GM23338 (cell line): Measurements from ENCODE around the gene TRAF3. TPM values are rescaled to one million over a fixed set of nuclear protein-coding genes. Genes with fewer than 3 reads are reported as not detected.

Source experiments
- ATAC-seq: fragments of 200-7000 bp; cut with Tn5 transposase; 3 replicates; pipeline ENCODE4 v1.9.1; 2020
- DNase-seq: peaks from one replicate; pipeline ENCODE4 v3.0.0-alpha.2; 2015; ENCODE audit warnings: low spot score
- H2AFZ ChIP-seq: fragments of 200-600 bp; sonication (generic); 2 replicates; pipeline ENCODE4 v1.8.0; 2016; ENCODE audit warnings: antibody characterized with exemption, mild to moderate bottlenecking, moderate library complexity
- H3F3A ChIP-seq: fragments of 200-600 bp; sonication (generic); replicated peaks from 2 replicates; pipeline ENCODE4 v1.8.0; 2017; ENCODE audit warnings: antibody characterized with exemption, mixed run types, low read depth
- H3K27ac ChIP-seq: fragments of 200-600 bp; sonication (generic); 2 replicates; pipeline ENCODE4 v1.6.1; 2016; ENCODE audit warnings: low read depth
- H3K27me3 ChIP-seq: fragments of 200-600 bp; sonication (generic); 2 replicates; pipeline ENCODE4 v1.8.0; 2016; ENCODE audit warnings: mild to moderate bottlenecking, mixed run types, moderate library complexity; ENCODE audit not compliant: insufficient read depth
- H3K36me3 ChIP-seq: fragments of 200-600 bp; sonication (generic); 2 replicates; pipeline ENCODE4 v1.8.0; 2016; ENCODE audit warnings: mild to moderate bottlenecking; ENCODE audit not compliant: insufficient read depth
- H3K4me1 ChIP-seq: fragments of 200-600 bp; sonication (generic); 2 replicates; pipeline ENCODE4 v1.8.0; 2016; ENCODE audit warnings: mild to moderate bottlenecking, moderate library complexity; ENCODE audit not compliant: insufficient read depth
- H3K4me2 ChIP-seq: fragments of 200-600 bp; sonication (generic); 2 replicates; pipeline ENCODE4 v1.7.1; 2017; ENCODE audit warnings: mixed run types
- H3K4me3 ChIP-seq: fragments of 200-600 bp; sonication (generic); 2 replicates; pipeline ENCODE4 v1.6.1; 2016; ENCODE audit warnings: mixed run types
- H3K79me2 ChIP-seq: fragments of 200-600 bp; sonication (generic); replicated peaks from 2 replicates; pipeline ENCODE4 v1.8.0; 2017; ENCODE audit warnings: mild to moderate bottlenecking; ENCODE audit not compliant: insufficient read depth
- H3K9me2 ChIP-seq: fragments of 200-600 bp; sonication (generic); 2 replicates; pipeline ENCODE4 v1.8.0; 2017; ENCODE audit not compliant: insufficient read depth
- H4K20me1 ChIP-seq: fragments of 200-600 bp; sonication (generic); replicated peaks from 2 replicates; pipeline ENCODE4 v1.8.0; 2017; ENCODE audit warnings: mild to moderate bottlenecking; ENCODE audit not compliant: insufficient read depth
- H3K27ac Mint-ChIP-seq: 2 replicates; pipeline ENCODE4 v1.8.0; 2020; ENCODE audit warnings: inconsistent platforms, mild to moderate bottlenecking, moderate library complexity, mixed read lengths
- H3K27me3 Mint-ChIP-seq: 3 replicates; pipeline ENCODE4 v1.8.0; 2022; ENCODE audit warnings: low read depth, mild to moderate bottlenecking, moderate library complexity, mixed read lengths, inconsistent platforms; ENCODE audit not compliant: insufficient read depth, poor library complexity
- H3K36me3 Mint-ChIP-seq: 3 replicates; pipeline ENCODE4 v1.8.0; 2021; ENCODE audit warnings: low read depth, mild to moderate bottlenecking, inconsistent platforms, moderate library complexity, mixed read lengths
- H3K4me1 Mint-ChIP-seq: 3 replicates; pipeline ENCODE4 v1.8.0; 2020; ENCODE audit warnings: mild to moderate bottlenecking, inconsistent platforms, mixed read lengths
- H3K4me3 Mint-ChIP-seq: 3 replicates; pipeline ENCODE4 v1.8.0; 2021; ENCODE audit warnings: moderate library complexity, mild to moderate bottlenecking, inconsistent platforms, mixed read lengths
- H3K9me3 Mint-ChIP-seq: 3 replicates; pipeline ENCODE4 v1.8.0; 2020; ENCODE audit warnings: moderate library complexity, mild to moderate bottlenecking, inconsistent platforms, mixed read lengths
- CREB1 ChIP-seq: fragments of 250-450 bp; sonication (Bioruptor Pico); IDR thresholded peaks from 2 replicates; pipeline ENCODE4 v1.5.0; 2020; ENCODE audit warnings: low read depth, mild to moderate bottlenecking, moderate library complexity
- CTCF ChIP-seq, 2 experiments: fragments of 200-600 bp in 1 of 2; sonication (generic) in 1 of 2; conservative IDR thresholded peaks; 2 replicates each; pipeline versions ENCODE4 v1.5.1 to v1.6.1; 2016 to 2017; ENCODE audit warnings: antibody characterized with exemption in 2 of 2, low read depth in 2 of 2, mild to moderate bottlenecking in 2 of 2, moderate library complexity in 1 of 2
- ETS1 ChIP-seq: IDR thresholded peaks from 2 replicates; pipeline ENCODE4 v1.6.1; 2016; ENCODE audit warnings: antibody characterized with exemption
- EZH2 ChIP-seq: fragments of 200-600 bp; sonication (generic); IDR thresholded peaks from one replicate; pipeline ENCODE4 v1.8.0; 2017; ENCODE audit warnings: antibody characterized with exemption, mild to moderate bottlenecking, low read depth; ENCODE audit not compliant: unreplicated experiment
- EZH2phosphoT487 ChIP-seq: fragments of 200-600 bp; sonication (generic); IDR thresholded peaks from one replicate; pipeline ENCODE4 v1.8.1; 2018; ENCODE audit warnings: antibody characterized with exemption; ENCODE audit not compliant: unreplicated experiment
- JUNB ChIP-seq: IDR thresholded peaks from one replicate; pipeline ENCODE4 v1.6.1; 2016; ENCODE audit warnings: antibody characterized with exemption; ENCODE audit not compliant: unreplicated experiment
- NANOG ChIP-seq: IDR thresholded peaks from 2 replicates; pipeline ENCODE4 v1.6.1; 2016; ENCODE audit warnings: antibody characterized with exemption, borderline replicate concordance
- POLR2AphosphoS5 ChIP-seq: IDR thresholded peaks from 2 replicates; pipeline ENCODE4 v1.6.1; 2016; ENCODE audit warnings: antibody characterized with exemption, low read depth
- REST ChIP-seq: IDR thresholded peaks from one replicate; pipeline ENCODE4 v1.6.1; 2018; ENCODE audit warnings: antibody characterized with exemption; ENCODE audit not compliant: unreplicated experiment
- STAT1 ChIP-seq: IDR thresholded peaks from one replicate; pipeline ENCODE4 v1.6.1; 2016; ENCODE audit warnings: antibody characterized with exemption; ENCODE audit not compliant: unreplicated experiment
- ZNF114 ChIP-seq: fragments of 250-450 bp; sonication (Bioruptor Pico); IDR thresholded peaks from 2 replicates; pipeline ENCODE4 v1.5.0; 2020; ENCODE audit warnings: mild to moderate bottlenecking, moderate library complexity
- ZNF331 ChIP-seq: fragments of 250-450 bp; sonication (Bioruptor Pico); IDR thresholded peaks from 2 replicates; pipeline ENCODE4 v1.5.0; 2020; ENCODE audit warnings: low read depth, mild to moderate bottlenecking, moderate library complexity
- ZNF462 ChIP-seq: fragments of 250-450 bp; sonication (Bioruptor Pico); IDR thresholded peaks from 2 replicates; pipeline ENCODE4 v1.5.0; 2020; ENCODE audit warnings: mild to moderate bottlenecking, moderate library complexity
- polyA plus RNA-seq: library from polyadenylated mRNA; unstranded; fragments of >200 nt; fragmentation: Nextera tagmentation; extraction: Ambion mirVana; gene quantifications from 2 replicates; pipeline ENCODE4 v1.2.1, GENCODE V29; 2016
- total RNA-seq: library from RNA; depleted of rRNA; stranded (reverse); fragments of >200 nt; shearing (Covaris generic); gene quantifications from 2 replicates; pipeline ENCODE4 v1.2.3, GENCODE V29; 2014

The TRAF3 gene
- total and polyA plus RNA-seq, 2 experiments from 2014 or later, result 3.7 to 9.3 TPM

GRCh38 chr14:102826751-102827675 lies 49.8 kb downstream of the TRAF3 start:
- TF ChIP-seq NANOG (no peak), POLR2AphosphoS5 (no peak), REST (no peak), ZNF331 (CRISPR knock-in tag) (no peak), ZNF114 (CRISPR knock-in tag) (no peak), EZH2 (no peak), CREB1 (no peak), ETS1 (no peak), EZH2phosphoT487 (no peak), ZNF462 (CRISPR knock-in tag) (no peak), CTCF (conservative IDR thresholded peaks at IDR 0.05; ENCODE audit: low read depth in 2 of 2) (no peak), STAT1 (no peak), JUNB (no peak)
- Histone ChIP-seq H3K9me2 (no peaks in the 10 kb centered on the region), H3K27me3 (no peaks in the 10 kb centered on the region), H3F3A (0 out of 2 replicates have a peak, but pooled peaks cover 6% of the 10 kb centered on the region), H4K20me1 (no peaks in the 10 kb centered on the region), H3K27ac (no peak overlapping the region), H3K4me3 (no peak overlapping the region), H3K4me2 (no peak overlapping the region), H3K4me1 (peaks cover 74% of the 10 kb centered on the region), H3K36me3 (no peaks in the 10 kb centered on the region), H3K79me2 (peaks cover 34% of the 10 kb centered on the region), H2AFZ (no peak overlapping the region)
- no peaks in the 10 kb centered on the region for H3K9me3 Mint-ChIP-seq
- H3K27ac Mint-ChIP-seq, result no peak overlapping the region
- H3K27me3 Mint-ChIP-seq, result peaks cover 2% of the 10 kb centered on the region
- peaks cover 64% of the 10 kb centered on the region for H3K4me1 Mint-ChIP-seq
- H3K4me3 Mint-ChIP-seq, result no peak overlapping the region
- no peak for ATAC-seq
- no peak for DNase-seq
- no peaks in the 10 kb centered on the region for H3K36me3 Mint-ChIP-seq
